Gastroesophageal sphincter (tissue), 3 donors: Measurements from ENCODE around the gene SLC9A1.

Experiments
- CTCF ChIP-seq, 4 experiments: fragments of 200-600 bp in 2 of 4; fragments of 450-650 bp in 2 of 4; sonication (generic) in 1 of 4; IDR thresholded peaks; one replicate each; pipeline ENCODE4 v1.5.1; 2017 to 2019; ENCODE audit warnings: antibody characterized with exemption in 4 of 4, mild to moderate bottlenecking in 2 of 4, moderate library complexity in 2 of 4
- POLR2AphosphoS5 ChIP-seq: sonication (generic); formaldehyde crosslinking; IDR thresholded peaks from one replicate; pipeline ENCODE4 v1.6.1; 2017; ENCODE audit warnings: antibody characterized with exemption

- TF ChIP-seq POLR2AphosphoS5 (no peak), CTCF (IDR thresholded peaks at IDR 0.05) (no peak)
Measured at GRCh38 chr1:27102134-27102706, 52.7 kb downstream of the SLC9A1 start.
